Dendritic cell treated with granulocyte-macrophage colony-stimulating factor and Interleukin-4, amounts not matched to agents 40 ng/mL and 50 ng/mL, for 4 days (primary cell): Measurements from ENCODE around the gene GCLC.

Experiments used
- H3K27ac Mint-ChIP-seq: one replicate; pipeline ENCODE4 v1.8.0; 2022; ENCODE audit warnings: mild to moderate bottlenecking, mixed read lengths
- H3K27me3 Mint-ChIP-seq: one replicate; pipeline ENCODE4 v1.8.0; 2022; ENCODE audit warnings: mild to moderate bottlenecking, mixed read lengths
- H3K36me3 Mint-ChIP-seq: one replicate; pipeline ENCODE4 v1.8.0; 2022; ENCODE audit warnings: low read depth, mixed read lengths
- H3K4me1 Mint-ChIP-seq: one replicate; pipeline ENCODE4 v1.8.0; 2022; ENCODE audit warnings: low read depth, mixed read lengths
- H3K4me3 Mint-ChIP-seq: one replicate; pipeline ENCODE4 v1.8.0; 2022; ENCODE audit warnings: mild to moderate bottlenecking, moderate library complexity, mixed read lengths
- H3K9me3 Mint-ChIP-seq: one replicate; pipeline ENCODE4 v1.8.0; 2022; ENCODE audit warnings: mixed read lengths
- intact Hi-C: fragments of 100-400 bp; cut with micrococcal nuclease; formaldehyde crosslinking; loops from one replicate; pipeline ENCODE4 v1.15.0; 2022

GCLC gene

DNA sequence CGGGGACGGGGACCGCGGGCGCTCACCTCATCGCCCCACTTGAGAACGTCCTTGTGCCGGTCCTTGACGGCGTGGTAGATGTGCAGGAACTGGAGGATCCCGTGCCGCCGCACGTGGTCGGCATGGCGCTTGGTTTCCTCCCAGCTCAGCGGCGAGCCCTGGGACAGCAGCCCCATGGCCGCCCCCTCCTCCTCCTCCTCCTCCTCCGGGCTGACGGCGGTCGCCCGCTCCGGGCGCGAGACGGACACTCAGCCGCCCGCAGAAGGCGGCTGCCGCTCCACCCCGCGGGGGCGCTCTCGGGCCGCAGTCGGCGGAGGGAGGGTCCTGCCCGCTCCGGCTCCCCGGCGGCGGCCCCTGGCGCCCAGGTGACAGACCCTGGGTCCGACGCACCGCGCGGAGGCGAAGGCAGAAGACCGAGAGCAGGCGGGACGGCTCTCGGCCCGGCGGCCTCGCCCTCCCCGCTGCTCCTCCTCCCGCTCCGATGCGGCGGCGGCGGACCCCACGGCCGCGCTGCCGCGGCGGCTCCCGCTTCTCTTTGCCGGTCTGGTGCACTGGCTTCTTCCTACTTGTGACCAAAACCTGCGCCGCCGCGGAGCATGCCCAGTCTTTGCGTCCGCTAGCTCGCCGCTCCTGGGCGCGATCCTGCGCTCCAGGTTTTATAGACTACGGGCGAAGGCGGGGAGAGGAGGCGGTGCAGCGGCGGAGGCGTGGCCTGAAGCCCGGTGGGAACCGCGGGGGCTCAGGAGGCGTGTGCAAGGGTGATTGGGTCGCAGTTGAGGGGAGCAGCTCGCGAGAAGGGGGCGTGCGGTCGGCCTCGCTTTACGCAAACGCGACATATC is at the start of gene GCLC:
Gene GCLC, minus strand, starts transcription at position 632 of the 839 bp plus-strand sequence. Its CDS starts 456 bp downstream, at position 176.
- Mint-ChIP-seq H3K4me3 (peak within 1 kb of the TSS; percentile 89), H3K36me3 (peaks cover 14% of the 10 kb centered on the region), H3K27ac (peak within 1 kb of the TSS; percentile 81), H3K4me1 (peaks cover 72% of the 10 kb centered on the region), H3K27me3 (peaks cover 6% of the 10 kb centered on the region), H3K9me3 (no peaks in the 10 kb centered on the region)
- intact Hi-C loops = loop anchor here (2.0 to 5.0 kb wide), 2 partner anchors 106 to 248 kb away; no protein-coding TSS in a partner anchor

- Mint-ChIP-seq H3K27me3 (no peaks in the 10 kb centered on the region), H3K4me3 (no peak overlapping the region), H3K36me3 (no peaks in the 10 kb centered on the region), H3K4me1 (peaks cover 20% of the 10 kb centered on the region), H3K9me3 (no peaks in the 10 kb centered on the region), H3K27ac (no peak overlapping the region)
- intact Hi-C loops = loop anchor here (5.0 kb wide), 1 partner anchor 53 kb away; no protein-coding TSS in a partner anchor
These were observed 49.7 kb upstream of the GCLC start for GRCh38 chr6:53594596-53594995.

DNA sequence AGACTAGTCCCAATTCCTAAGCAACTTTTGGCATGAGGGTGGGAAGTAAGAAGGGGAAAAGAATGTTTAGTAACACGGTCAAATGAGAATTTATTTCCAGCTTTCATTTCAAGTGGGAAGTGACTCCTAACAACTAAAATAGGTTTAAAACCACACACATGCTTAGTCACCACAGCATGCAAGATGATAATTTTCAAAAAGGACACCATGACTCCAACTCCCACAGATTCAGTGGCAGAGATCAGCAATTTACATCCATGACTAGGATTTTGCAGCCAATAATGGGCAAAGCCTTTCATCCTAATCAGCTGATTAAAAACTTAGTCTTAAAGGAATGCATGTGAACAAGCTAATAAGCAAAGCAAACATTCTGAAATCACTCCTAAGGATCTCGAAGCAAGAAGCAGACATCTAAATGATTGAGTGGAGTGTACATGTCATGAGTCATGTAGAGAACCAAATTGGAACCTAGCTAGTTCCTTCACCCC is 48.1 kb upstream of the GCLC start:
- Mint-ChIP-seq H3K36me3 (no peaks in the 10 kb centered on the region), H3K27me3 (no peaks in the 10 kb centered on the region), H3K4me1 (peaks cover 27% of the 10 kb centered on the region), H3K9me3 (no peaks in the 10 kb centered on the region), H3K27ac (peak overlapping the region; percentile 65), H3K4me3 (peak overlapping the region; percentile 23)
- intact Hi-C loops = loop anchor here (5.0 kb wide), 1 partner anchor 54 kb away; no protein-coding TSS in a partner anchor

DNA sequence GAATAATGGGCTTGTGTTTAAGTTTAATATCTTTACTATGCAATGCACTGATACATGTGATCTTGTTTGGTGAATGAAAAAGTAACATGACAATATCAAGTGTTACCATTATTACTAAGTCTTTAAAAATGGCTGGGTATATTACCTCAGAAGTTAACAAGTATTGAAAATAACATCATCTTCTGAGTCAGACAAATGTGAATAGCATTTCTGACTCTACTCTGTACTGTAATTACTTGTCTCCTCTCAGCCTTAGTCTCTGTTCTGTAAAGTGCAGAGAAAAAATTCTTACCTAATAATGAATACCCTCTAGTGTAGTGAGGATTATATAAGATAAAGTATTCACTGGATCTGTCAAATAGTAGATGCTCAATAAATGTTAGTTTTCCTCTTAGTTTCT is 47.0 kb upstream of the GCLC start:
- no peaks in the 10 kb centered on the region for H3K9me3 Mint-ChIP-seq
- no peaks in the 10 kb centered on the region for H3K27me3 Mint-ChIP-seq
- intact Hi-C loops = loop anchor here (5.0 kb wide), 1 partner anchor 55 kb away; no protein-coding TSS in a partner anchor
- no peak overlapping the region for H3K4me3 Mint-ChIP-seq
- no peaks in the 10 kb centered on the region for H3K36me3 Mint-ChIP-seq
- peaks cover 27% of the 10 kb centered on the region for H3K4me1 Mint-ChIP-seq
- H3K27ac Mint-ChIP-seq = no peak overlapping the region

- peaks cover 46% of the 10 kb centered on the region for H3K4me1 Mint-ChIP-seq
- H3K27ac Mint-ChIP-seq = no peak overlapping the region
- H3K9me3 Mint-ChIP-seq = no peaks in the 10 kb centered on the region
- intact Hi-C loops = no loop called here
- no peaks in the 10 kb centered on the region for H3K27me3 Mint-ChIP-seq
- H3K36me3 Mint-ChIP-seq = no peaks in the 10 kb centered on the region
- H3K4me3 Mint-ChIP-seq = no peak overlapping the region
These were observed 44.1 kb upstream of the GCLC start for GRCh38 chr6:53588816-53589509.

DNA sequence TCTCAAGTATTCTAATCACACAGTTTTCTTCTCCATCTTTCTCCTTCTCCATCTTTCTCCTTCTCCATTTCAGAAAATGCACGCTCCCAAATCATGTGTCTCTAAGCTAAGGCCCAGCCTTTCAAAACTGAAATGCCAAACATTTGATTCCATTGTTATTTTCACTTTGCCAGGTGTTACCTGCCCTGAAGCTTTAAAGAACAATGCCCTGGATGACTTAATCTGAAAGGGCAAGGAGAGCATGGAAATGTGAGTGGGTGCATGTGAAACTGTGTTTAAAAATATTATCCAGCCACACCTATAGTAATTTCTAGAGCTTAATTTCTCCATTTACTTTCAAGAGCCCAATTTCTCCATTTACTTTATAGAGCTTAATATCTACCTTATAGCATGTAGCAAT is 42.4 kb upstream of the GCLC start:
- intact Hi-C loops = no loop called here
- no peak overlapping the region for H3K27ac Mint-ChIP-seq

DNA sequence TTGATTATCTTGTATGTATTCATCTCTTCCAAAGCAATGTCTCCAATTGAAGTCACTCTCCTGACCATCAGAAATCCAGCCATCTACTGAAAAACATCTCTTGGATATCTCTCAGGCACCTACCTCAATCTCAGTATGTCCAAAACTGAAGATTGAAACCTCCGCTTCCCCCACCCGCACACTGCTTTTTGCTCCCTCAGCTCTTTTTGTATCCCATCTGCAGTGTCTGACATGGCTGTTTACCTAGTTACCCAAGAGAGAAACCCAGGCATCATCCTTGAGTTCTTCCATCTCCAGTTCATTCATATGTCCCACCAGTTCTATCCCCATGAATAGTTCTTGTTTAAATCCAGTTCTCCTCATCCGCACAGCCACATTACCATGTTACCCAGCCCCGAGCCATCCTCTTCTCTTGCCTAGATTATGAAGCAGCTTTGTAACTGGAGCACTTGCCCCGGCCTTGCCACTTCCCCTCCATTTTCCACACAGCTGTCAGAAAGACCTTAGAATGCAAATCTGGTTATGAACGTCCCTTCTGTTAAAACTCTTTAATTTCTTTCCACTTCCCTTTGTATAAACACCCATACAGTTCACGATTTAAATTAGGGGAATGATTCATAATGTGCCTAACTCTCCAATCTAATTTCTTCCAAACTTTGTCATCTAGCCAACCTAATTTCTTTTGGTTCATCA is 40.5 kb upstream of the GCLC start:
- no peaks in the 10 kb centered on the region for H3K27me3 Mint-ChIP-seq
- no peaks in the 10 kb centered on the region for H3K9me3 Mint-ChIP-seq
- intact Hi-C loops = no loop called here
- H3K27ac Mint-ChIP-seq = peak overlapping the region; percentile 78
- H3K36me3 Mint-ChIP-seq = no peaks in the 10 kb centered on the region
- H3K4me3 Mint-ChIP-seq = no peak overlapping the region
- H3K4me1 Mint-ChIP-seq = peaks cover 58% of the 10 kb centered on the region

More for the DNA sequence above, 42.4 kb upstream of the GCLC start:
- Mint-ChIP-seq H3K36me3 (no peaks in the 10 kb centered on the region), H3K4me1 (peaks cover 44% of the 10 kb centered on the region), H3K27me3 (no peaks in the 10 kb centered on the region), H3K4me3 (no peak overlapping the region), H3K9me3 (no peaks in the 10 kb centered on the region)

DNA sequence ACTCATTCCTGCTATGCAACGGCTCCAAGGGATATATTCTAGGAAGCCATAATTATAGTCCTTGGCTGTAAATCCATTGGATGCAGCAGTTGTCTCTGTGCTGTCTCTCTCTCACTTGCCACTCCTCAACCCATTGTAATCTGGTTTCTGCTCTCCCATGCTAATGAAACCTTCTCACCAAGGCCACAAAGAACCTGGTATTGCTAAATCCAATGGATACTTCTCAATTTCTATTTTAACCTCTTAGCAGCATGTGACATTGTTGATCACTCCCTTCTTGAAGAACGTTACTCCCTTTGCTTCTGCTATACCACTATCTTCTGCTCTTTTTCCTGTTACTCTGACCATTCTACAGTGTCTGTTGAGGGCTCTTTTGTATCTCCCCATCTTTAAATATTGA is 39.8 kb upstream of the GCLC start:
- H3K4me3 Mint-ChIP-seq = no peak overlapping the region
- no peaks in the 10 kb centered on the region for H3K36me3 Mint-ChIP-seq
- no peaks in the 10 kb centered on the region for H3K27me3 Mint-ChIP-seq
- H3K27ac Mint-ChIP-seq = peak overlapping the region; percentile 78
- intact Hi-C loops = loop anchor here (5.0 kb wide), 1 partner anchor 38 kb away; no protein-coding TSS in a partner anchor
- H3K4me1 Mint-ChIP-seq = peaks cover 58% of the 10 kb centered on the region
- no peaks in the 10 kb centered on the region for H3K9me3 Mint-ChIP-seq

DNA sequence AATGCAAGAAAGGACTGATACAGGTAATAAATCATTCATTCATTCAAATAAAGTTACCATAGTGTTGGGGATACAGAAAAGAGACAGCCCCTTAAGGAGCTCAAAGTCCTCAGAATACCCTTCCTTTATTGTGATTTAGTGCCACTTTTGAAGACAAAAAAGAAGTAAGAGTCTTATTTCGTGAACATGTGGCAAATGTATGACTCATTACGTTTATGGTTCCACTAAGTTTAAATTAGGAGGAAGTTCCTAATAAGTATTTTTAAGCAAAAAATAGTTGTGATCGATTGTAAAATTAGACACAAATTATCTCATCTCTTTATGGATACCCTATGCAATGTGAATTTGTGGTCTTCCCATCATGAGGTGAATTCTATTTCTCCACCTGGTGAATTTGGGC is 38.5 kb upstream of the GCLC start:
- Mint-ChIP-seq H3K27ac (peak overlapping the region; percentile 72), H3K27me3 (no peaks in the 10 kb centered on the region), H3K36me3 (no peaks in the 10 kb centered on the region), H3K4me1 (peaks cover 48% of the 10 kb centered on the region), H3K9me3 (no peaks in the 10 kb centered on the region), H3K4me3 (no peak overlapping the region)
- intact Hi-C loops = loop anchor here (5.0 kb wide), 1 partner anchor 39 kb away; no protein-coding TSS in a partner anchor

- Mint-ChIP-seq H3K27me3 (no peaks in the 10 kb centered on the region), H3K4me3 (peak overlapping the region; percentile 27), H3K27ac (peak overlapping the region; percentile 72), H3K9me3 (no peaks in the 10 kb centered on the region), H3K36me3 (no peaks in the 10 kb centered on the region), H3K4me1 (peaks cover 46% of the 10 kb centered on the region)
- intact Hi-C loops = loop anchor here (5.0 kb wide), 1 partner anchor 39 kb away; no protein-coding TSS in a partner anchor
These were observed 38.1 kb upstream of the GCLC start for GRCh38 chr6:53582963-53583362.

- H3K4me3 Mint-ChIP-seq = no peak overlapping the region
- no peaks in the 10 kb centered on the region for H3K36me3 Mint-ChIP-seq
- H3K9me3 Mint-ChIP-seq = no peaks in the 10 kb centered on the region
- no peaks in the 10 kb centered on the region for H3K27me3 Mint-ChIP-seq
- H3K27ac Mint-ChIP-seq = peak overlapping the region; percentile 53
- intact Hi-C loops = loop anchor here (5.0 kb wide), 1 partner anchor 40 kb away; no protein-coding TSS in a partner anchor
- H3K4me1 Mint-ChIP-seq = peaks cover 46% of the 10 kb centered on the region
These were observed 37.0 kb upstream of the GCLC start for GRCh38 chr6:53581856-53582255.

DNA sequence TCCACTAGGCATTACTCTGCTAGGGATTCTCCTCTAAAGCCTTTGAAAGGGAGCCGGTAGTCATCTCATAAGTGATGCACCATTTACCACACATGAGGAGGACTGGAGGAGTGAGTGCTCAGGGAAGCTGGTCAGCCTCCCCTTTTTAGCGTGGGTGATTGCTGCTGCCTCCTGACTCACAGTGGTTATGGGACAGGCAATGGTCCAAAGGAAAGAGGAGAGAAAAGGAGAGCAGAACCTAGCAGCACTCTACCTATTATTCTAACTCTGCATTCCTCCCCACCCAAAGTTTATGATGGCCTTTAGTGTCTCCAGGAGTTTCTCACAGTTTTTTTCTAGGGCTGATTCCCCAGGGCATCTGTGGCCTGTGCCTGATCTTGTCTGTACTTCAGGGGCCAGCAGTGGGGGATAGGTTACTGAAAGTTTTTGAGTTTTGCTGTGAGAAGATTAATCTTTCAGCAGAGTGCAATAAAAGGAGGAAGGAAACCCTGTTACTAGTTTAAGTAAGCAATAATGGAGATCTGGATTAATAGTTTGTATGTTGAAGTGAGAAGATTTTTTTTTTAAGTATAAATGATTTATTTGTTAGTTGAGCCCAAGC is 36.4 kb upstream of the GCLC start:
- H3K27ac Mint-ChIP-seq = peak overlapping the region; percentile 53

GRCh38 chr6:53579338-53579737 is 34.4 kb upstream of the GCLC start:
- H3K4me3 Mint-ChIP-seq = no peak overlapping the region
- no peaks in the 10 kb centered on the region for H3K9me3 Mint-ChIP-seq
- intact Hi-C loops = no loop called here
- H3K4me1 Mint-ChIP-seq = peaks cover 25% of the 10 kb centered on the region
- H3K27ac Mint-ChIP-seq = no peak overlapping the region
- H3K27me3 Mint-ChIP-seq = no peaks in the 10 kb centered on the region
- H3K36me3 Mint-ChIP-seq = no peaks in the 10 kb centered on the region

More for the DNA sequence above, 36.4 kb upstream of the GCLC start:
- intact Hi-C loops = loop anchor here (5.0 kb wide), 1 partner anchor 41 kb away; no protein-coding TSS in a partner anchor
- no peaks in the 10 kb centered on the region for H3K27me3 Mint-ChIP-seq
- peaks cover 44% of the 10 kb centered on the region for H3K4me1 Mint-ChIP-seq
- H3K36me3 Mint-ChIP-seq = no peaks in the 10 kb centered on the region
- no peak overlapping the region for H3K4me3 Mint-ChIP-seq
- no peaks in the 10 kb centered on the region for H3K9me3 Mint-ChIP-seq
